Rectal smooth muscle tissue (tissue), 1 donor: ENCODE data around the gene PLA2G3.

Source experiments
- H3K27ac ChIP-seq: one replicate; pipeline ENCODE4 v1.7.0; 2013; ENCODE audit warnings: low read depth, low read length, inconsistent platforms
- H3K27me3 ChIP-seq: one replicate; pipeline ENCODE4 v1.7.0; 2013; ENCODE audit warnings: low read length; ENCODE audit not compliant: control insufficient read depth, insufficient read depth
- H3K36me3 ChIP-seq: one replicate; pipeline ENCODE4 v1.7.0; 2013; ENCODE audit warnings: low read length; ENCODE audit not compliant: control insufficient read depth, insufficient read depth
- H3K4me1 ChIP-seq: one replicate; pipeline ENCODE4 v1.7.0; 2013; ENCODE audit warnings: low read length; ENCODE audit not compliant: control insufficient read depth, insufficient read depth
- H3K4me3 ChIP-seq: one replicate; pipeline ENCODE4 v1.7.0; 2013; ENCODE audit warnings: low read length
- H3K9ac ChIP-seq: one replicate; pipeline ENCODE4 v1.7.0; 2013; ENCODE audit warnings: low read length

Gene PLA2G3

GRCh38 chr22:31093086-31093850 lies 47.0 kb downstream of the PLA2G3 start:
- Histone ChIP-seq H3K4me3 (peak overlapping the region; percentile 55), H3K36me3 (peaks cover 46% of the 10 kb centered on the region), H3K9ac (peak overlapping the region; percentile 71), H3K27me3 (no peaks in the 10 kb centered on the region), H3K27ac (peak overlapping the region; percentile 99), H3K4me1 (peaks cover 34% of the 10 kb centered on the region)

DNA sequence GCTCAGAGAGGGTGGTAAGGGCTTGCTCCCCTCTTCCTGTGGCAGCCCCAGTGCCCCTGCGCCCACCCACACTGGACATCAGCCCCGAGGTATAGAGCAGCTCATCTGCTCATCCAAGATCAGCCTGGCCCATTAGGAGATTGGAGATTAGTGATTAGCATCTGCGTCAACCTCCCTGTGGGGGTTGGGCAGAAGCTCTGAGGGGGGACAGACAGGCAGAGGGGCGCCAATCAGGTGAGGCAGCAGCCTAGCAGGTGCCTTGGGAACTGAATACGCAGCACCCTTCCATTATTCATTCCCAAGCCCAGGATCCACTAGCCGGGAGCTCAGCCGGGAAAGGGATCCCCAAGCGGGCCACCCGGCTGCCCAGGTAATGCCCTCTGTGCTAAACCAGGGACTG lies 48.1 kb downstream of the PLA2G3 start:
- peaks cover 48% of the 10 kb centered on the region for H3K36me3 ChIP-seq
- peak overlapping the region; percentile 55 for H3K4me3 ChIP-seq
- peak overlapping the region; percentile 71 for H3K9ac ChIP-seq
- no peaks in the 10 kb centered on the region for H3K27me3 ChIP-seq
- H3K27ac ChIP-seq: peak overlapping the region; percentile 99
- H3K4me1 ChIP-seq: peaks cover 38% of the 10 kb centered on the region

- Histone ChIP-seq H3K36me3 (peaks cover 42% of the 10 kb centered on the region), H3K4me1 (peaks cover 36% of the 10 kb centered on the region), H3K9ac (peak overlapping the region; percentile 71), H3K27ac (peak overlapping the region; percentile 99), H3K4me3 (peak overlapping the region; percentile 55), H3K27me3 (no peaks in the 10 kb centered on the region)
These were observed 49.0 kb downstream of the PLA2G3 start for GRCh38 chr22:31091106-31091975.

DNA sequence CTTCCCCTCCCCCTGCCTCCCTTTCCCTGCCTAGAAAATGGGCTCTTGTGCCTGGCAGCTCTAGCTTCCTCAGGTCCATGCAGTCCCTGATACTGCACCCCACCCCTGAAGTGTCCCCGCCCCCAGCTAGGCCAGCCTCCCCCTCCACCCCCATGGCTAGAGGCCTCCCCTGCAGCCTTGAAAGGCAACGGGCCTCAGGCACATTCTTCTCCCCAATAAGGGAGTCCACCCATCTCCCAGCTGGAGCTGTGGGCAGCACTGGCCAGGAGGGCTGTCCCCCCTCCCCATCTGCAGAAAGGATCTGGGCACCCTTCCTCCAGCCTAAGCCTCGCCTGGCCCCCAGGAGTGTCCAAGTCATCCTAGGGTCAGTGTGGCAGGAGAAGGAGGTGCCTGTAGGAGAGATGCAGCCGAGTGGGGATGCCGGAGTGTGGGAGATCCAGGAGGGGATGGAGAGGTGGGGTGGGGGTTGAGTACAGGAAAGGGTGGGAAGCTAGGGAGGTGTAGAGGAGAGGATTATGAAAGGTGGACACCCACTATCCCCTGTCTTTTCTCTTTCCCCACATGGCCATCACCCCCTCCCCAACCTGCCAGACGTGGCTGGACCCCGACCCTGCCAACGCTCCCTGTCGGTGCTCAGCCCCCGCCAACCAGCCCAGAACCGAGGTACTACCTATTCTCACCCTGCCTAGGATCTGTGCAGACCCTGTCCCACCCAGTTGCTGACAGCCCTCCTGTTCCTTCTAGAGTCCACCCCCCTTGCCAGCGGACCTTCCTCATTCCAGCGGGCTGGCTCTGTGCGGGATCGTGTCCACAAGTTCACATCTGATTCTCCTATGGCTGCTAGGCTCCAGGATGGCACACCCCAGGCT lies 49.9 kb downstream of the PLA2G3 start:
- Histone ChIP-seq H3K27ac (peak overlapping the region; percentile 99), H3K36me3 (peaks cover 33% of the 10 kb centered on the region), H3K27me3 (no peaks in the 10 kb centered on the region), H3K4me1 (peaks cover 36% of the 10 kb centered on the region), H3K4me3 (peak overlapping the region; percentile 65), H3K9ac (peak overlapping the region; percentile 73)

DNA sequence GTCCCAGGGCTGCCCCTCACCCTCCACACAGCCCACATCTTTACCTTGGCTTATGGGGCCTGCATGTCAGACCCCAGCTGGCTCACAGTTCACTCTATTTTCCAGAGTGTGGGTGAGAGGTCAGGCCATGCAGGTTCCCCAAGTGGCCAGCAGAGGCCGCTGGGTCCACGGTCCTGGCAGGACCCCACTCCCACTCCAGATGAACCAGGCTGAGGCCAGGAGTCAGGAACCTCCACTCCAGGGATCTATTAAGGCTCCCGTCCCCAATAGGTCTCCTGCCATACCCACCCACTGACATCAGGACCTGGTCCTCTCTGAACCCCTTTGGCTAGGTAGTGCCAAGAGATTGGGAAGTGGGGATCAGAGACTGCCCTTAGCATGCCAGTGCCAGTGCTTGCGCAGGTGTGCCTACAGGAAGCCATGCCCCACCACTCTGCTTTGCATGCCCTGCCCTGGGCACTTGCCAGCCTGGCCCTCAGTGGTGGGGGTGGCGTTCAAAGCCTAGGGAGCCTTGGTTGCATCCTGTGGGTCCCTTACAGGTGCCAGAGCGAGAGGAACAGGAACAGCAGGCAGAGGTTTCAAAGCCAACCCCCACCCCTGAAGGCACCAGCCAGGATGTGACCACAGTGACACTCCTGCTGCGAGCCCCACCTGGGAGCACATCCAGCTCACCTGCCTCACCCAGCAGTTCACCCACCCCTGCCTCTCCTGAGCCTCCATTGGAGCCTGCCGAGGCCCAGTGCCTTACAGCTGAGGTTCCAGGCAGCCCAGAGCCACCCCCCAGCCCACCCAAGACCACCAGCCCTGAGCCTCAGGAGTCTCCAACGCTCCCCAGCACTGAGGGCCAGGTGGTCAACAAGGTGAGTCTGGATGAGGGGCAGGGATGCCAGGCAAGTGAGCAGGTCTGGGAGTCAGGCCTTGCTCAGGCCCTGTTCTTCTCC lies 50.9 kb downstream of the PLA2G3 start:
- H3K27ac ChIP-seq: peak overlapping the region; percentile 98
- H3K27me3 ChIP-seq: no peaks in the 10 kb centered on the region
- H3K4me1 ChIP-seq: peaks cover 33% of the 10 kb centered on the region
- H3K4me3 ChIP-seq: peak overlapping the region; percentile 65
- H3K9ac ChIP-seq: peak overlapping the region; percentile 73
- H3K36me3 ChIP-seq: peaks cover 29% of the 10 kb centered on the region

DNA sequence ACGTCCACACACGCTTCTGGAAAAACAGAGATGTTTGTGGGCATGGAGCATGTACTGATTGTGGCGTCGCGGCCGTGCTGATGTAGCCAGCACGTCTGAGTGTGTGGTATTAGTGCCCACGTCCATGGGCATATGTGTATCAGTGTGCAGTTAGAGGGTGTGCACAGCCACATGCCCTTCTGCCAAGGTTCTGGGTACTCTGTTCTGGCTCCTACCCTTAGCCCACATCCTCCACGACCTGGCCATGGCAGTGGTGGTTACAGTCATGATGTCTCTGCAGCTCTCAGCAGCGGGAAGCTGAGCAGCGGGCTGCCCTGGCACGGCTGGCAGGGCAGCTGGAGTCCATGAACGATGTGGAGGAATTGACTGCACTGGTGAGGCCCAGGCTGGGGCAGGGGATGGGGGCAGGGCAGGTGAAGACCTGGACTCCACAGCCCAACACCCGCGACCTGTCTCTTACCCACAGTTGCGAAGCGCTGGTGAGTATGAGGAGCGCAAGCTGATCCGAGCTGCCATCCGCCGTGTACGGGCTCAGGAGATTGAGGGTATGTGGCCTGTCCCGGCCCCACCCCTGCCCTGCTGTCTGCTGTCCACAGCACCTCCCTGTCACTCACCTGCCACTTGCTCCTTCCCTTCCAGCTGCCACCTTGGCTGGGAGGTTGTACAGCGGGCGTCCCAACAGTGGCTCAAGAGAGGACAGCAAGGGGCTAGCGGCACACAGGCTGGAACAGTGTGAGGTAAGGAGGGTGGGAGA lies 51.9 kb downstream of the PLA2G3 start:
- Histone ChIP-seq H3K27ac (peak overlapping the region; percentile 98), H3K36me3 (peaks cover 29% of the 10 kb centered on the region), H3K4me3 (peak overlapping the region; percentile 65), H3K4me1 (peaks cover 41% of the 10 kb centered on the region), H3K9ac (peak overlapping the region; percentile 51), H3K27me3 (no peaks in the 10 kb centered on the region)

- H3K4me1 ChIP-seq: peaks cover 47% of the 10 kb centered on the region
- H3K4me3 ChIP-seq: peak overlapping the region; percentile 65
- H3K27me3 ChIP-seq: no peaks in the 10 kb centered on the region
- H3K36me3 ChIP-seq: peaks cover 29% of the 10 kb centered on the region
- no peak overlapping the region for H3K9ac ChIP-seq
- H3K27ac ChIP-seq: peak overlapping the region; percentile 98
These were observed 52.5 kb downstream of the PLA2G3 start for GRCh38 chr22:31087744-31088215.

GRCh38 chr22:31086703-31087330 lies 53.5 kb downstream of the PLA2G3 start:
- Histone ChIP-seq H3K36me3 (peaks cover 26% of the 10 kb centered on the region), H3K27me3 (no peaks in the 10 kb centered on the region), H3K4me3 (no peak overlapping the region), H3K27ac (peak overlapping the region; percentile 98), H3K9ac (no peak overlapping the region), H3K4me1 (peaks cover 52% of the 10 kb centered on the region)

DNA sequence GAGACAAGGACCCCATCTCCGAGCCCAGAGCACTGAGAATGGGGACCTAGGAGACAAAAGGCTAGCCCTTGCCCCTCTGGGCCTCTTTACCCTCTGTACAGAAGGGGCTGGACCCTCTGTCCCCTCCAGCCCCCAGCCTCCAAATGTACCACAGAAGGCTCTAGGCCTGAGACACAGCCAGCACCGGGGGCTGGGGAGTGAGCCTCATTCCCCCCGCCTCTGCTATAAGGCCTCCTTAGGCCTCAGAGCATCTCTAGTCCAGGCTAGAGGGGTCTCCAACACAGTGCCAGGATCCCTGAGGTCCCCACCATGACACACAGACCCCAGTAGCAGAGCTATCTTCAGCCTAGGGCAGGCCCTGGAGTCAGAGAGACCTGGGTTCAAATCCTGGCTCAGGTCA lies 54.4 kb downstream of the PLA2G3 start:
- H3K9ac ChIP-seq: peak overlapping the region; percentile 1
- peaks cover 20% of the 10 kb centered on the region for H3K36me3 ChIP-seq
- no peaks in the 10 kb centered on the region for H3K27me3 ChIP-seq
- peaks cover 52% of the 10 kb centered on the region for H3K4me1 ChIP-seq
- H3K4me3 ChIP-seq: peak overlapping the region; percentile 19
- H3K27ac ChIP-seq: peak overlapping the region; percentile 98

GRCh38 chr22:31085493-31085824 lies 54.8 kb downstream of the PLA2G3 start:
- H3K4me1 ChIP-seq: peaks cover 53% of the 10 kb centered on the region

More at GRCh38 chr22:31085493-31085824, 54.8 kb downstream of the PLA2G3 start:
- H3K27ac ChIP-seq: peak overlapping the region; percentile 98
- H3K36me3 ChIP-seq: peaks cover 20% of the 10 kb centered on the region
- peak overlapping the region; percentile 61 for H3K9ac ChIP-seq
- no peaks in the 10 kb centered on the region for H3K27me3 ChIP-seq
- H3K4me3 ChIP-seq: peak overlapping the region; percentile 82
